KG1 (cell line): Measurements from ENCODE around the gene NDRG3.
A peak's percentile ranks its signal among the peaks of the same experiment; 100 is the strongest.

Source experiments
- DNase-seq: peaks from one replicate; lab custom pipeline; 2025; lab: John Stamatoyannopoulos, UW

The NDRG3 gene

GRCh38 chr20:36745927-36746659 lies at the start of gene NDRG3:
TSS of gene NDRG3 (minus strand) at chr20:36746090. CDS start at chr20:36721735, 24,355 bp downstream.
- DNase-seq: peak; percentile 82

- no peak for DNase-seq
These were observed 48.2 kb upstream of the NDRG3 start for GRCh38 chr20:36794116-36794474.

GRCh38 chr20:36793294-36794115 lies 47.6 kb upstream of the NDRG3 start:
- no peak for DNase-seq

GRCh38 chr20:36792422-36792821 lies 46.5 kb upstream of the NDRG3 start:
- DNase-seq: no peak

GRCh38 chr20:36791862-36792261 lies 46.0 kb upstream of the NDRG3 start:
- DNase-seq: no peak

GRCh38 chr20:36786663-36787062 lies 40.8 kb upstream of the NDRG3 start:
- DNase-seq: no peak

GRCh38 chr20:36786246-36786645 lies 40.4 kb upstream of the NDRG3 start:
- no peak for DNase-seq

- DNase-seq: no peak
These were observed 39.4 kb upstream of the NDRG3 start for GRCh38 chr20:36785308-36785707.

- no peak for DNase-seq
These were observed 39.0 kb upstream of the NDRG3 start for GRCh38 chr20:36784900-36785299.

GRCh38 chr20:36784116-36784515 lies 38.2 kb upstream of the NDRG3 start:
- DNase-seq: no peak

GRCh38 chr20:36779656-36780025 lies 33.8 kb upstream of the NDRG3 start:
- DNase-seq: no peak

GRCh38 chr20:36778831-36779655 lies 33.2 kb upstream of the NDRG3 start:
- no peak for DNase-seq

- no peak for DNase-seq
These were observed 31.7 kb upstream of the NDRG3 start for GRCh38 chr20:36777576-36777975.

GRCh38 chr20:36777167-36777566 lies 31.3 kb upstream of the NDRG3 start:
- DNase-seq: no peak

- no peak for DNase-seq
These were observed 29.9 kb upstream of the NDRG3 start for GRCh38 chr20:36775826-36776225.

- DNase-seq: no peak
These were observed 29.3 kb upstream of the NDRG3 start for GRCh38 chr20:36775196-36775595.

GRCh38 chr20:36773597-36774390 lies 27.9 kb upstream of the NDRG3 start, which contains the start of gene DSN1:
TSS of gene DSN1 (minus strand) at chr20:36773763. CDS start at chr20:36771458, 2,305 bp downstream.
- DNase-seq: peak; percentile 94

- no peak for DNase-seq
These were observed 27.3 kb upstream of the NDRG3 start for GRCh38 chr20:36773107-36773596.

- no peak for DNase-seq
These were observed 24.8 kb upstream of the NDRG3 start for GRCh38 chr20:36770680-36771079.

- DNase-seq: no peak
These were observed 23.0 kb upstream of the NDRG3 start for GRCh38 chr20:36768768-36769430.

GRCh38 chr20:36761125-36761524 lies 15.2 kb upstream of the NDRG3 start:
- no peak for DNase-seq
